ENCODE results near the gene ACO1.
"Not testable (repeated sequence)": the region's sequence is repeated elsewhere in the genome, so short reads cannot be mapped to it uniquely, and the experiment has no call there.

GRCh38 chr9:32353476-32353875 lies 31.0 kb upstream of the ACO1 start:
- not testable (repeated sequence) for TF ChIP-seq POLR2AphosphoS5, POLR2A (IDR thresholded peaks at IDR 0.05)
